Anterior cingulate cortex (tissue), 58 donors: ENCODE data around the gene ARHGAP5.

Source experiments
- DNase-seq, 58 donors: peaks; one replicate each; lab custom pipeline; 2025; lab: John Stamatoyannopoulos, UW

Gene ARHGAP5

DNA sequence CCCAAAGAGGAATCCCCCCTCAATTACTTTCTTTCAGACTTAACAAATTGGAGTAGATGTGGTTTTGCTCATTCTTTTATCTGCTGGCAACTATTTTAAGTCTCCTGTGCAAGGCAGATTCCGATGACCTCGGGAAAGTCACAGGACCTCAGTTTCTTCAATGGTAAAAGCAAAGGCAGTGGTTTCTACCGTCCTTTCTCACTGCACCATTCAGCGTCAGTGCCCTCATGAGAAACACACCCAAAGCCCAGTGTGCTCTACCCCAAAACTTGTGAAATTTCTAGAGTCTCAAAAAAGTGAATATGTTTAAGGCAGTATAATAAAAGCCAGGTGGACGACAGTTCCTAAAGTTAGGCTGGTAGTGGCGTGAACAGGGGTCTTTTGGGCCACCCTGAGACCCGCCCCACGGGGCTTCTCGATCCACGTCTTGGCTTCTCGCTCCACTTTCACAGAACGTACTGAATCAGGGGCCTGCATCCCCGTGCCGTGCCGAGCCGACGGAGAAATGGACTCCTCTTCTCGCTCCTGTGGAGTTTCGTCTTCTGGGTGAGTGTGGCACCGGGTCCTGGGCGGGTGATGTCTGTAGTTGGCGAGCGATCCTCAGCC, 1.3 kb upstream of the ARHGAP5 start:
- peak in 23 of 58 donors; percentile 18 to 80 (median 60) for DNase-seq

DNA sequence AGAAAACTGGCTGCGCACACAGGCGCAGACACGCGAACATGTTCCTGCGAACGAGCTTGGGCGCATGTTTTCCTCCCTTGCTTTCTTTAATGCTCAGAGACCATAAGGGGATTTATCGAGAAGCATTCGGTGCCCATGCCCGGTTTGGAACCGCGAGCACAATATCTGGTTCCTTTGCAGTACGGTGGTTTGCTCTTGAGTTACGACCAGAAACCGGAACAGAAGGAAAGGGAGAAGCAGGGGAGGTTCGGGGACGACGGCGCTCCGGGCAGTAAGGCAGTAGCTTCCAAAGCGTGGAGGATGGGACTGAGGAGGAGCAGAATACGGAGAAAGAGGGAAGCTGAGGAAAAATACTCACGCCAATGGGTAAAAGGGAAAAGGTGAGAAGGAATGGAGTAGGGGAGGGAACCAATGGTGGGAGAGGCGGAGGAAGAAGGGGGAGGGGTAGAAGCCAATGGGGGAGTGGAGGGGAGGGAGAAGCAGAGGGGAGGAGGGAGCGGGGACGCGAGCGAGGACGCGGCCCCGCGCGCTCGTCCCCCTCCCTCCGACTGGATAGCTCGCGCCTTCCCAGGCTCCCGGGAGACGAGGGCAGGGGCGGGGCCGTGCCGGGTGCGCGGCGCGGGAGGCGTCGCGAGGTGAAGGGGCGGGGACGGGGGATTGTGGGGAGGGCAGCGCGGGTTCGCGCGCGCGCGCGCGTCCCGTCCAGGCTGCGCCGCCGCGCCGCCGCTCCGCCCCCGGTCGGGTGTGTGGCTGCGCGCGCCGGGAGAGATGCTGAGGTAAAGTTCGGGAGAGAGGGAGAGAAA, 625 bp upstream of the ARHGAP5 start:
- DNase-seq, result peak; percentile 66 to 97 (median 94)

DNA sequence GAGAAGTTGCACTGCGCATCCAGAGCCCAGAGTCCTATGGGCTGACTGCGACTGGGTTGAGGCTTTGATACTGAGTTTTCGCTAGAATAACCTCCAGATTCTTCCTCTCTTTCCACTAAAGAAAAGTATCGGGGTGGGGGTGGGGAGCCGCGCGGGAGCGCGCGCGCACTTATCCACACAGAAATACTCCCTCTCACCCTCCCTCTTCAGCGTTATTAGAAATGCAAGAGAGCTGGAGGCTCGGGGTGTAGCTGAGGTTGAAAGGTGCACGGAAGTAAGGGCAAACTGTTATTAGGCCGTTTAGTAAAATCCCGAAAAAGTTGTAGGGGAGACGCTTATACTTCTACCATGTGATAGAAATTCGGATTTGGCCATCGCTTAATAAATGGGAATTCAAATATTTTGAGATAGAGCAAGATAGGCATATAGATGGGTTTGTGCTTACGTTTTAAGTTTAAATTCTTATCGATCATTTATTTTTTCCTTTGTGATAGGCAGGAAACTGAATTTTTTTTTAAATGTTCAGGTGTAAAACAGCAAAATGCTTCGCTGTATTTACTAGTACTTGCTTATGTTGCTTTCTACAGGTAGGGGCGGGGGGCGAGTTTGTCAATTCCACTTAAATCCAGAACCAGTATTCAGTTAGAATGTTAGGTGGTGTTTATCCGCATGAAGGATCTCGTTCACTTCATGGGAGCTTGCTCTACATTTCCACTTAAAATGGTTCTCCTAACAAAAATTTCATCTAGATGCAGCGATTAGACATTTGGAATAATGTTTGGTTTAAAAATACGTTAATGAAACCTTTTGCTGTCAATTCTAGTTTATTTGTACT, 1.1 kb downstream of the ARHGAP5 start:
- DNase-seq, result peak in 52 of 58 donors; percentile 4 to 72 (median 45)

DNA sequence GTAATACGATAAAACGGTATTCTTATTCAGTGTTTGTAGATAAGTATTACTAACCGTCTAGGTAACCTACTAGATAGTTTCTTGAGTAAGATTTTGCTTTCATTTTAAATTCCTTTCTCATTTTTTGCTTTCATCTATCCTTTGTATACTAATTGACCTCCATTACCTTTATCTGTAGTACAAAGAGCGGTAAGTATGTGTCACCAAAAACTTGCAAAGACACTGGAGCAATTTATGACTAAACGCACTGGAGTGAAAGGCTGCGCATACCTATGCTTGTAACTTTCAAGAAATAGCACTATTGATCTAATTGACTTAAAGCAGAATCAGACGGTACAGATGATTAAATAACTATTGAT, 1.7 kb downstream of the ARHGAP5 start:
- DNase-seq, result no peak

DNA sequence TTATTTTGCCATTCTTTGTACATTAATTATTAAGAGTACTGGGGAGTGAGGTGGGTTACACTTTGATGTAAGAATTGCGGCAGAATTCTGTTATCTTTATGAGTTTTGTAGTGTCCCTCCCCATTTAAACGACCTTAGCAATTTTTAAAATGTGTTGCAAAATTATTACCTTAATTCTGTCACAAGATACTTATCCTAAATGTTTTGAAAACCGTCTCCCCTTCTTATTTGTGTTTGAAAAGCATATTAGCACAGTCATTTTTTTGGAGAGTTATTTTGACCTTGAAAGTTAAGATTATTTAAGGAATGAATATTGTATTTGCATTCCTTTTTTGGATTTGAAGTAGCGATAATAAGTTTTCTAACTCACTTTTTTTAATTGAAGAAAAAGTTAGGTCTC, 2.2 kb downstream of the ARHGAP5 start:
- no peak for DNase-seq

DNA sequence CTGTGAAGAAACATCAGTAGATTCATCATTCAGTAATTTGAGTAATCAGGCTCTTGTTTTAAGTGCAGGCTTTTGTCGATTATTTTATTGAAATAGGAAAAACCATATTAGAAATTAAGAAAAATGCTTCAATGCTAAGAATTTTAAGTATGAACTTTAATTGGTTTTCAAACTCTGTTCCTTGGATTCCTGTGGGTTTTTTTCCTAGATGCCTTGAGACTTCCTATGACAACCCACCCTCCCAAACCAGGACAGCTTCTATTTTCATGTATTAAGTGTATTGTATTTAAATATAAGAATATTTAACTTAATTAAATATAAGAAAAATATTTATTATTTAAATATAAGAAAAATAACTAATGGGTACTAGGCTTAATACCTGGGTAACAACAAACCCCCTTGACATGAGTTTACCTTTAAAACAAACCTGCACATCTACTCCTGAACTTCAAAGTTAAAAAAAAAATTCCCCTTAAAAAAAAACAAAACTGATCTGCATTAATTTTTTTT, 3.0 kb downstream of the ARHGAP5 start:
- DNase-seq, result no peak

DNA sequence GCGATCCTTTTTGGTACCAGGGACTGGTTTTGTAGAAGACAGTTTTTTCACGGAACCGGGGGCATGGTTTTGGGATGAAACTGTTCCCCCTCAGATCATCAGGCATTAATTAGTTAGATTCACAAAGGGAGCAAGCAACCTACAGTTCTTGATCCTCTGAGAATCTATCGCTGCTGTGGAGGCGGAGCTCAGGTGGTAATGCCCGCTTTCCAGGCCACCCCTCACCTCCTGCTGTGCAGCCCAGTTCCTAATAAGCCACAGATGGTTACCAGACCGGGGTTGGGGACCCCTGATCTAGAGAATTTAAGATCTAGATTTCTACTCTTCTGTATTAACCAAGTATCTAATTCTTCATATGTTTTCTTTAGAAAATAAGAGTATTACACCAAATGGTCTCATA, 4.8 kb downstream of the ARHGAP5 start:
- no peak for DNase-seq

DNA sequence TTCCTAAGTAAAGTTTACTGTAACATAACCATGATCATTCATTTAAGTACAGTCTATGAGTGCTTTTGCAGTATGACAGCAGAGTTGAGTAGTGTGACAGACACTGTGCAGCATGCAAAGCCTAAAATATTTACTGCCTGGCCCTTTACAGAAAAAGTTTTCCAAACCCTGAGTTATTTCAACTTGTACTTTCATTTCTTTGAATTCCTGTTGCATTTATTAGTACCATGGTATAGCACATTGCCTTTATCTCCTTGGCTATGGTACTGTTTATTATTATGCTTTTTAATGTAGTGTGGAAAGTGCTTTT, 6.2 kb downstream of the ARHGAP5 start:
- no peak for DNase-seq

DNA sequence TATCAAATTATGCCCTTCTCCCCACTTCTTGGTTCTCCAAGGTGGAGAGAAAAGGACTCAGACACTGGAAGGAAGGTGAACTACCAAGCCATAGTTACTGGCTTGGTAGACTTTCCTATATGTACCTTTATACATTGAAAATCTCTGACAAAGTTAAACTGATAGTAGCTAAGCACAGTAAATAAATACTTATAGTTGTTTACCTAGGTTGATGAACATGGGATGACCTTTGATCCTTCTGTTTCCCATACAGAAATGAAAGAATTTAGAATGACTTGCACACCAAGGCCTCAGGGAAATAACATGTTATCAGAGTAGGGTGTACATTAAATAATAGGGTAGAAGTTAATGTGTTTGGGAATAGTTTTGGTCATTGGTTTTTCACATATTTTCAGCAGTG, 6.7 kb downstream of the ARHGAP5 start:
- DNase-seq, result no peak

DNA sequence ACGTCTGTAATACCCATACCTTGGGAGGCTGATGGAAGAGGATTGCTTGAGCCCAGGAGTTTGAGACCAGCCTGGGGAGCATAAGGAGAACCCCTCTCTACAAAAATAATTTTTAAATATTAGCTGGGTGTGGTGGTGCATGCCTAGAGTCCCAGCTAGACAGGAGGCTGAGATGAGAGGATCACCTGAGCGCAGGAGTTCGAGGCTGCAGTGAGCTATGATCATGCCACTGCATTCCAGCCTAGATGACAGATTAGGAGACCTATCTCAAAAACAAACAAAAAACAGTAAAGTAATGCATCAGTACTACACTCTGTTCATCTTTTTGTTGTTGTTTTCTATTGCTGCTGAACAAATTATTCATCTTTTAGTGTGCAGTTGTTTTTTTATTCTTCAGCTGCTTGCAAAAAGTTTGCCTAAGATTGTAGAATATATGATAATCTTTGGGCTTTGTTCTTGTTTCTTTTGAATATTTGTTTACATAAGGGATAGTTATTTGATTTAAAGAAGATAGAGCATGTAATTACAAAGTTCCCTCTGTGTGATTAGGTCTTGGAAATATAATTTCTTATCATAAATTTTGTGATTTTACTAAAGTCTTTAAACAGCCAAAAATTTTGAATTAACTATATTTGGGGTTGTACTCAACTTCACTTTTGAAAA, 8.2 kb downstream of the ARHGAP5 start:
- DNase-seq, result no peak

DNA sequence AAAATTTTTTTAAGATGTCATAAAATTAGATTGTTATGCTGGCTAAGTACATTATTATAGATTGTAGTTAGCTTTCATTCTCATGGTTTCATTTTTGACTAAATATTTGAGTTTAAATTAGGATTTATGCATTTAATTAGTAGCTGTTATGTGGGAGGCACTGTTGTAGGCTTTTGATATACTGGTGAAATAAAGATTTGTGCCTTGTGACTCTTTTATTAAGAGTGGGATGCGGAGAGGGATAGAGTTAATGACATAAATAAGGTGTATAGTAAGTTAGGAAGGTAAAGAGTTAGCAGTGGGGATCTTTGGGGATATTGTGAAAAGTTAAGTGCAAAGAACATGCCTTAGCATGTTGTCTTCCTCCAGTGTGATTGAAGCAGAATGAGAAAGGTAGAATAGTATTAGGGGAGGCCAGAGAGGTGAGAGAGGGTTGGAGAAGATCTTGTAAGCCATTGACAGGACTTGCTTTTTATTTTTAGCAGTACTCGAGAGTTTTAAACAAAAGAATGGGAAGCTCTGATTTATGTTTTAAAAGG, 8.8 kb downstream of the ARHGAP5 start:
- DNase-seq, result no peak

DNA sequence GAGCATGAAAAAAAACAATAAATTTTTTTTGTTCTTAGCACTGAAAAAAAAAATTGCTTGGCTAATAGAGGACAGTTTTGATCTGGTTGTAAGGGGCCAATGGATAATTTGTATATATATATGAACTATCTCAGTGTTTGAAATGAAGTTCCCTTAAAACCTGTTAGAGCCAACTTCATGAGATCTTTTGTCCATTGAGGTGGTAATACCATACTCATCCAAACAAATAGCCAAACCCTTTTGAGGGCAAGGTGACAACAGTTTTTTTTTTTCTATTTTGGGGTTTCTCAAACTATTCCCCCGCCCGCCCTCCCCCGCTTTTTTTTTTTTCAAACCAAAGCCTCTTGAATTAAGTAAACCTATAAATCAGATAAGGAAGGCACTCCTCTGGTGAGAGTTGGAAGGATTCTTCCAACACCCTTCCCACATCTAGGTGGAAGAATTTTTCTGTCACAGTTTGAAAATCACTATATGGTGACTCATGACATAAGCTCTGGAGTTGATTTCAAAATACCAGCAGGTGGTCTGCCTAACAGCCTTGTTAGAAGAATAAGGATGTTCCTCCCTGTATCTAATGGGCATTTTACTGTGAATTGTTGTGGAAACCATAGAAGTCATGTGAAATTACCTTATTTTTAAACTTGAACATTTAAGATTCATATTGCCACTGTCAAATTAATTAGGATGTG, 10.2 kb downstream of the ARHGAP5 start:
- no peak for DNase-seq

DNA sequence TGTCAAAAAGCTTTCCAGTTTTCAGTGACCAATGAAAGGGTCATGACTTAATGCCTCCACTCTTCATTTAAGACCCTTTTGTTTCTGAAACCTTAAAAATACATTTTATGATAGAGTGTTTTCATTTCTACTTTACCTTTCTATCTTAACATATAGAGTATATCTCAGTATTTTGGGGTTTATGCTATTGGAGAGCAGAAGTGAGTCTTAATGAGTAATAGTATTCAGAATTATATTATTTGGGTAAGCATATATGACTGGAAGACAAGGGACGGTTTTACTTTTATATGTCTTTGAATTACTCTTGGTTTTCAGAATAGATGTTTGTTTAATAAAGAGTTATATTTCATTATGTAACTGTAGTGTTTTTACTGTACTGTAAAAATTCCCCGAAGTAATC, 10.8 kb downstream of the ARHGAP5 start:
- DNase-seq, result no peak

DNA sequence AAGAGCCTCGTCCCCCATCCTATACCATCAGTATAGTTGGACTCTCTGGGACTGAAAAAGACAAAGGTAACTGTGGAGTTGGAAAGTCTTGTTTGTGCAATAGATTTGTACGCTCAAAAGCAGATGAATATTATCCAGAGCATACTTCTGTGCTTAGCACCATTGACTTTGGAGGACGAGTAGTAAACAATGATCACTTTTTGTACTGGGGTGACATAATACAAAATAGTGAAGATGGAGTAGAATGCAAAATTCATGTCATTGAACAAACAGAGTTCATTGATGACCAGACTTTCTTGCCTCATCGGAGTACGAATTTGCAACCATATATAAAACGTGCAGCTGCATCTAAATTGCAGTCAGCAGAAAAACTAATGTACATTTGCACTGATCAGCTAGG, 13.6 kb downstream of the ARHGAP5 start:
- DNase-seq, result peak in 1 of 58 donors; percentile 32

DNA sequence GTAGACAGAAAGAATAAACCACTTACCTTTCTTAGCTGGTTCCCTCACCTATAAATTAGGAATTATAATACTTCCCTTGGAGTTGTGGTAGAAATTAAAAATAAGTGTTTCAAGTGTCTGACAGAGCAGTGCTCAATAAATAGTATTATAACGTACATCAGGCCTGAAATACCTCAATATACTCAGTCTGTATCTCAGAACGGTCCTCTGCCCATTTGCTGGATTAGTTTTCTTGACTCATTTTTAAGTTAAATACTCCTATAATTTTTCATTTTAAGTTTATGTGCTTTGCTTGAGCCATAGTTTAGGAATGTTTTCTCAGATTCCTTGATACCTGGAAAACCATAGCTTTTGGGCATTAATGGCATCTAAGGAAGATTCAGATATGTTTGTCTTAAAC, 22.4 kb downstream of the ARHGAP5 start:
- no peak for DNase-seq

DNA sequence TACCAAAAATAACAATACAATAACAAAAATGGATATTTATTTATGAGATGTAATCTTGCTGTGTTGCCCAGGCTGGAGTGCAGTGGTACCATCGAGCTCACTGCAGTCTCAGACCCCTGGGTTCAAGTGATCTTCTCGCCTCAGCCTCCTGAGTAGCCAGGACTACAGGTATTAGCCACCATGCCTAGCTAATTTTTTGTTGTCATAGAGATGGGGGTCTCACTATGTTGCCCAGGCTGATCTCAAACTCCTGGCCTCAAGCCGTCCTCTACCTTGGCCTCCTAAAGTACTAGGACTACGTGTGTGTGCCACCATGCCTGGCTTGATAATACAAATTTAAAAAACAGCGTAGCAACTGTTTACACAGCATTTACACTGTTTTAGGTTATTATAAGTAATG, 23.1 kb downstream of the ARHGAP5 start:
- DNase-seq, result no peak

DNA sequence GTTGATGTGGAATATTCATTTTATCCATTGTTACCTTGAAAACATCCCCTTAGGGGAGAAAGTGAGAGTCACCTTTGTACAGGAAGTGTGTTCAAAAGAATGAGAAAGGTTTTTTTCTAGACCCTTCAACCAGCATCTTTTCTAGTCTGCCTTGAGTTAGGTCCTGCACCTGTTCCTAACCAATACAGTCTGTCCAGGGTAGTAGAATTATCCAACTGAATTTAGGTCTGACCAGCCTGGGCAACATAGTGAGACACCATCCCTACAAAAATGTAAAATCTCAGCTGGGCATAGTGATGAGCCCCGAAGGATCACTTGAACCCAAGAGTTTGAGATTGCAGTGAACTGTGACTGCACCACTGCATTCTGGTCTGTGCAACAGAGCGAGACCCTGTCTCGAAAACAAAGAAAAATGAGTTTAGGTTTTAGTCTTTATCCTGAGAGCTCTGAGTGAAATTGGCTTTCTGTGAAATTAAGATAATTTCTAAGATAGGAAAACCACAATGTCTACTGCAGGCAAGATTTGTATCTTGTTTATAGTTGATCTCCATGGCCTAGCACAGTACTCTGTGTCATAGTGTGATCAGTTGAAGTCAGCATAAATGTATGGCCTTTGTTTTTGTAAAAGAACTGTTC, 25.2 kb downstream of the ARHGAP5 start:
- no peak for DNase-seq

DNA sequence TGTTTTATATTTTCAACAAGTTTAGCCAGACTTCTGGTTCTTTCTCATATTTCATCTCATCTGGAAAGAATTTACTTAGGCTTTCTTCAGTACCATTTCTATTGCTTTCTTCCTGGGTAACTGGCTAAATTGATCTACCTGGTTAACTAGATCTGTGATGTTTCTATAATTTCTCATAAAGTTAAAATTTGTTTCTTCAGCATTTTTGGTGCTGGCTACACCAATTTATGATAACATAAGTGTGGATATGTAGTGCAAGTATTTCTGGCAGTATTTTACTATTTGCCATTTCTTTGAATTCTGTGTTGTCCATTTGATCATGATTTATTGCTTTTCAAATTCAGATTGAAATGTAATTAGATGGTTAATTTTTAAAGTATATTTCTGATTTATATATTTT, 25.9 kb downstream of the ARHGAP5 start:
- no peak for DNase-seq

DNA sequence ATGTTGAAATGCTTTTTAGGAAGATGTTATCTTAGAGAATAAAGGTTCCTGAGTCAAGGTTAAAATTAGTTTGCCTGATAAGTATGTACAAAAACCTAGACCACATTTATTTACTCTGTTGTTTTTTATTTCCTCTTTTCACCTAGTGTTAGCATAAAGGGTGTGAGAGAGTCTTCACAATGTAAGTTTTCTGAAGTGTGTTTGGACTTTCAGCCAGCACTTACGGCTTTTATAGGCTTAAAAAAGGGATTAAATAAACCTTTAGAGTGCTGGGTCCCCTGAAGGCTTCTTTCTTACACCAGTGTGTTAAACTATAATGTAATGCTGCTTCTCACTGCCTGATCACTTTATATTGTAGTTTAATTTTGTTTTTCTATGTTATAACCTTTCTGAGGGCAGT, 27.2 kb downstream of the ARHGAP5 start:
- DNase-seq, result no peak

DNA sequence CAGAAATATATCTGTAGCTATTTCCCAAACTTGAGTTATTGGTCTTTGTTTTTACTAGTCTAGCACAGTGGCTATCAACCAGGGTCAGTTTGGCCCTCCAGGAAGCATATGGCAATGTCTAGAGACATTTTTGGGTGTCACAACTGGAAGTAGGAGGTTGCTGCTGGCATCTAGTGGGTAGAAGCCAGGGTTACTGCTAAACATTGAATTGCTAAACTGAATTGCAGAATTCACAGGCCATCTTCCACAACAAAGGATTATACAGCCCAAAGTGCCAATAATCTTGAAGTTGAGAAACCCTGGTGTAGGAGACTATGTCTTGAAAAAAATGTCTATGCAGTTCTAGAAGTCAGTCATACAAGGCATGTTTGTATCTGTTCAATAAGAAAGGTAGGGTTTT, 27.7 kb downstream of the ARHGAP5 start:
- no peak for DNase-seq
